Tibial artery (tissue), 4 donors: ENCODE results near the gene KRTAP19-5.

ENCODE experiments used
- DNase-seq, 2 donors: peaks; one replicate each; pipeline ENCODE4 v3.0.0-alpha.2; 2019
- H3K27ac ChIP-seq, 2 donors: fragments of 200-600 bp; sonication (generic) in 1 of 2; 1 replicate in 1 of 2; 2 replicates in 1 of 2; pipeline ENCODE4 v1.5.1; 2018 to 2019; ENCODE audit warnings: mild to moderate bottlenecking in 1 of 2
- H3K27me3 ChIP-seq, 2 donors: fragments of 200-600 bp; sonication (generic) in 1 of 2; one replicate each; pipeline versions ENCODE4 v1.5.1 to v1.6.0; 2016 to 2019
- H3K36me3 ChIP-seq, 3 donors: fragments of 200-600 bp; sonication (generic) in 2 of 3; one replicate each; pipeline ENCODE4 v1.5.1; 2016 to 2019; ENCODE audit warnings: mild to moderate bottlenecking in 2 of 3
- H3K4me1 ChIP-seq, 4 donors: fragments of 200-600 bp; sonication (generic) in 2 of 4; 1 replicate in 3 of 4; 2 replicates in 1 of 4; pipeline ENCODE4 v1.5.1; 2016 to 2019
- H3K4me3 ChIP-seq, 2 donors: fragments of 200-600 bp; sonication (generic) in 1 of 2; 1 replicate in 1 of 2; 2 replicates in 1 of 2; pipeline ENCODE4 v1.5.1; 2018 to 2019; ENCODE audit warnings: mild to moderate bottlenecking in 2 of 2
- H3K9me3 ChIP-seq, 3 donors: fragments of 200-600 bp; sonication (generic) in 1 of 3; one replicate each; pipeline ENCODE4 v1.5.1; 2016 to 2019
- intact Hi-C: fragments of 100-400 bp; cut with DNase I; formaldehyde crosslinking; loops from one replicate; pipeline ENCODE4 v1.15.0; 2023; ENCODE audit warnings: low total_unique reads
- TF ChIP-seq, protein P1 (sequence below), 2 experiments: fragments of 200-600 bp in 1 of 2; fragments of 450-650 bp in 1 of 2; IDR thresholded peaks; one replicate each; pipeline ENCODE4 v1.5.1; 2017 to 2019; ENCODE audit warnings: antibody characterized with exemption in 2 of 2, mild to moderate bottlenecking in 1 of 2, moderate library complexity in 1 of 2

Gene KRTAP19-5

DNA sequence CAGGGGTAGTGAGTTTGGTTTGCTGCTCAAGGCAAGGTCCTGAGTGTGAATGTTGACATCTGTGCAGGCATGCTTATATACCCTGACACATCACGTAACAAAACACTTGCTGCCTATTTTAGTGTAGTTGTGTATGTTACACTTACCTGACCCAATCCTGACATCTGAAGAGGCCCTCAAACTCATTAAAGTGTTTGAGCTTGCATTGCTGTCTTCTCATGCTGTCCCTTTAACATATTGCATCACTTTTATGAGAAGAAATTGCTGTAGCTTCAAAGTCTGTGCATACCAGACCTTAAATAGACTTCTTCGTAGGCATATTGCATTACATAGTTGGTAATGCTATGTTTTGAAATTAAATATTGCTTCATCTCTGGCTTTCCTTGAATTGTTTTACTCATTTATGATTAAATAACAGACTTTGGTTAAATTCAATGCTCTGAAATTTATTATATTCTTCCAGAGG lies 9.9 kb downstream of the KRTAP19-5 start, which contains the start of gene KRTAP19-3:
Gene KRTAP19-3 (minus strand): TSS at position 51 of the 466 bp plus-strand sequence. CDS start 56 bp downstream, outside the sequence.
- Histone ChIP-seq H3K36me3 (no peaks in the 10 kb centered on the region), H3K27ac (no peak within 1 kb of the TSS), H3K9me3 (no peaks in the 10 kb centered on the region), H3K4me1 (no peaks in the 10 kb centered on the region), H3K4me3 (no peak within 1 kb of the TSS), H3K27me3 (no peaks in the 10 kb centered on the region)
- intact Hi-C loops, result no loop called here
- TF ChIP-seq, protein P1, sequence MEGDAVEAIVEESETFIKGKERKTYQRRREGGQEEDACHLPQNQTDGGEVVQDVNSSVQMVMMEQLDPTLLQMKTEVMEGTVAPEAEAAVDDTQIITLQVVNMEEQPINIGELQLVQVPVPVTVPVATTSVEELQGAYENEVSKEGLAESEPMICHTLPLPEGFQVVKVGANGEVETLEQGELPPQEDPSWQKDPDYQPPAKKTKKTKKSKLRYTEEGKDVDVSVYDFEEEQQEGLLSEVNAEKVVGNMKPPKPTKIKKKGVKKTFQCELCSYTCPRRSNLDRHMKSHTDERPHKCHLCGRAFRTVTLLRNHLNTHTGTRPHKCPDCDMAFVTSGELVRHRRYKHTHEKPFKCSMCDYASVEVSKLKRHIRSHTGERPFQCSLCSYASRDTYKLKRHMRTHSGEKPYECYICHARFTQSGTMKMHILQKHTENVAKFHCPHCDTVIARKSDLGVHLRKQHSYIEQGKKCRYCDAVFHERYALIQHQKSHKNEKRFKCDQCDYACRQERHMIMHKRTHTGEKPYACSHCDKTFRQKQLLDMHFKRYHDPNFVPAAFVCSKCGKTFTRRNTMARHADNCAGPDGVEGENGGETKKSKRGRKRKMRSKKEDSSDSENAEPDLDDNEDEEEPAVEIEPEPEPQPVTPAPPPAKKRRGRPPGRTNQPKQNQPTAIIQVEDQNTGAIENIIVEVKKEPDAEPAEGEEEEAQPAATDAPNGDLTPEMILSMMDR (IDR thresholded peaks at IDR 0.05), result no peak
- DNase-seq, result no peak

DNA sequence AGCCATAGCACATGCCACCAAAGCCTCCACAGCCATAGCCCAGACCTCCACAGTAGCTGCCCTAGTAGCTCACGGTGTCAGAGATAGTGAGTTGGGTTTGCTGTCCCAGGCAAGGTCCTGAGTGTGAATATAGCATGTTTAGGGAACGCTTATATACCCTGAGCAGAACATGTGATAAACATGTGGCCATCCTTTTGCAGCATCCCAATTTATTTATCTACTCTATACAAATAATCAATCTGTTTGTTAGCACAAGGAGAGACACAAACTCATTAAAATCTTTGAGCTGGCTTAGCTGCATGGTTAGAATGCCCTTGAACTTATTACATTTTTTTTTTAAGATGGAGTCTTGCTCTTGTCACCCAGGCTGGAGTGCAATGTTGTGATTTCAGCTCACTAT lies 14.6 kb downstream of the KRTAP19-5 start, which contains the start of gene KRTAP19-2:
Gene KRTAP19-2 (minus strand): TSS at position 101 of the 400 bp plus-strand sequence. CDS start 88 bp downstream, at position 13.
- no peak within 1 kb of the TSS for H3K4me3 ChIP-seq
- DNase-seq, result no peak
- intact Hi-C loops, result no loop called here
- TF ChIP-seq, protein P1 (IDR thresholded peaks at IDR 0.05), result no peak
- no peaks in the 10 kb centered on the region for H3K36me3 ChIP-seq
- no peaks in the 10 kb centered on the region for H3K4me1 ChIP-seq
- H3K27ac ChIP-seq, result no peak within 1 kb of the TSS
- no peaks in the 10 kb centered on the region for H3K27me3 ChIP-seq
- H3K9me3 ChIP-seq, result peaks cover 0 to 7% (median 0%) of the 10 kb centered on the region in 3 donors

DNA sequence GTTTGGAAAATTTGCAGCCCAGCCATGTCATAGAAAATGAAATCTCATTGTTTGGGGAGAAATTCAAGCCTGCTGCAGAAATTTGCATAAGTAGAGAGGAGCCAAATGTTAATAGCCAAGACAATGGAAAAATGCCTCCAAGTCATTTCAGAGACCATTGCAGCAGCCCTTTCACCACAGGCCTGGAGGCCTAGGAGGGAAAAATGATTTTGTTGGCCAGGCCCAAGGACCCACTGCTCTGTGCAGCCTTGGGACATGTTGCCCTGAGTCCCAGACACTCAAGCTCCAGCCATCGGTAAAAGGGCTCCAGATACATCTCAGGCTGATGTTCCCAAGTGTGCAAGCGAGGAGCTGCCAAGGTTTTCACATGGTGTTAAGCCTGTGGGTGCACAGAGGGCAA lies 15.8 kb downstream of the KRTAP19-5 start:
- H3K4me1 ChIP-seq, result no peaks in the 10 kb centered on the region
- intact Hi-C loops, result no loop called here

DNA sequence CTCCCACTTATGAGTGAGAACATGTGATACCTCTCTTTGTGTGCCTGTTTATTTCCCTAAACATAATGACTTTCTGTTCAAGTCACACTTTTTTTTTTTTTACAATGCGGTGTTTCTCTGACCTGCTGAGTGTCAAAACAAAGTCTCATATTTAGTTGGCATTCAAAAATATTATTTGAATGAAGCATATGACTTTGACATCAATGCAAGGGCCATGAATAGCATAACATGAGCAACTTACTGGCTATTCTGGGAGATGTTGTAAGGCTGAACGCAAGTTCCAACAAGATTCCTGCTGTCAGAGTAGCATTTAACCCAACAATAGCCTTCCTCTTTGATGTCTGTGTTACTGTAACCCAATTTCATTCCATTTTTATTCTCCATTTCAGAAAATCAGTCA lies 19.8 kb downstream of the KRTAP19-5 start:
- no peak overlapping the region for H3K4me3 ChIP-seq
- no peaks in the 10 kb centered on the region for H3K4me1 ChIP-seq
- H3K27me3 ChIP-seq, result no peaks in the 10 kb centered on the region
- intact Hi-C loops, result no loop called here
- H3K27ac ChIP-seq, result no peak overlapping the region
- peaks cover 0 to 7% (median 0%) of the 10 kb centered on the region in 3 donors for H3K9me3 ChIP-seq
- no peak for DNase-seq
- TF ChIP-seq, protein P1 (IDR thresholded peaks at IDR 0.05), result no peak
- no peaks in the 10 kb centered on the region for H3K36me3 ChIP-seq

More for the DNA sequence above, 15.8 kb downstream of the KRTAP19-5 start:
- TF ChIP-seq, protein P1 (IDR thresholded peaks at IDR 0.05), result no peak
- Histone ChIP-seq H3K9me3 (peaks cover 0 to 7% (median 0%) of the 10 kb centered on the region in 3 donors), H3K4me3 (no peak overlapping the region), H3K27me3 (no peaks in the 10 kb centered on the region), H3K36me3 (no peaks in the 10 kb centered on the region), H3K27ac (no peak overlapping the region)
- no peak for DNase-seq

DNA sequence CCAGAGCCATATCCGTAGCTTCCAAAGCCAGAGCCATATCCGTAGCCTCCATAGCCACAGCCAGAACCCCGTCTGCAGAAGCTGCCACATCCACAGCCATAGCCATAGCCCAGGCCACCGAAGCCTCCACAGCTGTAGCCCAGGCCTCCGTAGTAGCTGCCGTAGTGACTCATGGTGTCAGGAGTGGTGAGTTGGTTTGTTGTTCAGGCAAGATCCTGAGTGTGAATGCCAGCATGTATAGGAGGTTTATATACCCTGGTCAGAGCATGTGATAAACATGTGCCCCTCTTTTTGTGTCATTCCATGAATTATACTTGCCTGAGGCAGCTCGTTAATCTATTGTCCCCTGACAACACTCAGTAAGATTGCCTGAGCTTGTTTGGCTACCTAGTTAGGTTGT lies 21.8 kb downstream of the KRTAP19-5 start, which contains the start of gene KRTAP19-1:
Gene KRTAP19-1 (minus strand): TSS at position 223 of the 400 bp plus-strand sequence. CDS start 50 bp downstream, at position 173.
- intact Hi-C loops, result no loop called here
- Histone ChIP-seq H3K9me3 (no peaks in the 10 kb centered on the region), H3K27me3 (no peaks in the 10 kb centered on the region), H3K27ac (no peak within 1 kb of the TSS), H3K36me3 (no peaks in the 10 kb centered on the region), H3K4me3 (no peak within 1 kb of the TSS), H3K4me1 (no peaks in the 10 kb centered on the region)
- no peak for DNase-seq
- TF ChIP-seq, protein P1 (IDR thresholded peaks at IDR 0.05), result no peak
